GM19395 (cell line): ENCODE results near the gene CCDC92.
"Not testable (repeated sequence)": the region's sequence is repeated elsewhere in the genome, so short reads cannot be mapped to it uniquely, and the experiment has no call there.

Source experiments
- ATAC-seq: cut with Tn5 transposase; IDR thresholded peaks from one replicate; pipeline ENCODE4 v1.9.1; 2021; ENCODE audit warnings: mild to moderate bottlenecking, moderate library complexity; ENCODE audit not compliant: unreplicated experiment

Gene CCDC92

GRCh38 chr12:123950476-123951349 is 21.9 kb downstream of the CCDC92 start:
- ATAC-seq: no peak

GRCh38 chr12:123949770-123950165 is 22.9 kb downstream of the CCDC92 start:
- ATAC-seq: no peak

GRCh38 chr12:123948796-123949769 is 23.5 kb downstream of the CCDC92 start:
- ATAC-seq: no peak

- no peak for ATAC-seq
Observed at GRCh38 chr12:123948401-123948795, 24.2 kb downstream of the CCDC92 start.

- ATAC-seq: not testable (repeated sequence)
Observed at GRCh38 chr12:123947531-123947930, 25.1 kb downstream of the CCDC92 start.

- ATAC-seq: not testable (repeated sequence)
Observed at GRCh38 chr12:123946516-123947505, 25.8 kb downstream of the CCDC92 start.

GRCh38 chr12:123946152-123946515 is 26.5 kb downstream of the CCDC92 start:
- no peak for ATAC-seq

GRCh38 chr12:123945287-123946151 is 27.1 kb downstream of the CCDC92 start:
- no peak for ATAC-seq

- no peak for ATAC-seq
Observed at GRCh38 chr12:123944696-123945095, 27.9 kb downstream of the CCDC92 start.

- ATAC-seq: no peak
Observed at GRCh38 chr12:123943816-123944215, 28.8 kb downstream of the CCDC92 start.

- no peak for ATAC-seq
Observed at GRCh38 chr12:123942911-123943648, 29.6 kb downstream of the CCDC92 start.

- ATAC-seq: no peak
Observed at GRCh38 chr12:123942238-123942653, 30.4 kb downstream of the CCDC92 start.

GRCh38 chr12:123941624-123942237 is 30.9 kb downstream of the CCDC92 start:
- ATAC-seq: no peak

GRCh38 chr12:123941000-123941399 is 31.6 kb downstream of the CCDC92 start:
- no peak for ATAC-seq

- no peak for ATAC-seq
Observed at GRCh38 chr12:123940627-123940966, 32.0 kb downstream of the CCDC92 start.

- ATAC-seq: no peak
Observed at GRCh38 chr12:123939716-123940626, 32.7 kb downstream of the CCDC92 start.

GRCh38 chr12:123938679-123939480 is 33.8 kb downstream of the CCDC92 start:
- no peak for ATAC-seq
